Thyroid gland (tissue), 4 donors: Measurements from ENCODE around the gene PLEKHM3.

Source experiments
- CTCF ChIP-seq, 6 experiments: fragments of 200-600 bp in 3 of 6; fragments of 450-650 bp in 3 of 6; sonication (generic) in 3 of 6; IDR thresholded peaks; one replicate each; pipeline ENCODE4 v1.5.1; 2016 to 2019; ENCODE audit warnings: antibody characterized with exemption in 6 of 6, mild to moderate bottlenecking in 2 of 6, inconsistent platforms in 1 of 6, moderate library complexity in 1 of 6
- POLR2A ChIP-seq, 2 donors: fragments of 450-650 bp; IDR thresholded peaks; one replicate each; pipeline ENCODE4 v1.6.1; 2017; ENCODE audit warnings: antibody characterized with exemption in 2 of 2, mild to moderate bottlenecking in 2 of 2, moderate library complexity in 1 of 2

- TF ChIP-seq CTCF (IDR thresholded peaks at IDR 0.05) (no peak), POLR2A (IDR thresholded peaks at IDR 0.05) (no peak)
These were observed 245.8 kb downstream of the PLEKHM3 start for GRCh38 chr2:207779523-207779922.
